GOT3 (cell line): ENCODE results near the gene THSD7B.

Experiments used
- DNase-seq: peaks from one replicate; lab custom pipeline; 2025; ENCODE audit warnings: mixed read lengths; lab: John Stamatoyannopoulos, UW

Gene THSD7B

GRCh38 chr2:137705296-137705695 is 940.0 kb downstream of the THSD7B start:
- DNase-seq, result no peak

- DNase-seq, result no peak
Observed at GRCh38 chr2:137706786-137707613, 941.7 kb downstream of the THSD7B start.

- no peak for DNase-seq
Observed at GRCh38 chr2:137708311-137708710, 943.0 kb downstream of the THSD7B start.

GRCh38 chr2:137715731-137716191 is 950.4 kb downstream of the THSD7B start:
- no peak for DNase-seq

- no peak for DNase-seq
Observed at GRCh38 chr2:137718786-137719185, 953.4 kb downstream of the THSD7B start.

- no peak for DNase-seq
Observed at GRCh38 chr2:137721733-137722132, 956.4 kb downstream of the THSD7B start.

- no peak for DNase-seq
Observed at GRCh38 chr2:137724912-137725311, 959.6 kb downstream of the THSD7B start.
